ENCODE measurements around the gene EPS8L1.

The EPS8L1 gene

GRCh38 chr19:55042688-55043087 is 33.0 kb upstream of the EPS8L1 start:
- TF ChIP-seq CTCF (IDR thresholded peaks at IDR 0.05; ENCODE audit: insufficient read depth, low read length, missing control alignments) = no peak
- no peak overlapping the region for H3K4me3 ChIP-seq (ENCODE audit: low read depth, low read length)
- ChIA-PET CTCF (no interaction called here), POLR2A (no interaction called here)
- DNase-seq (ENCODE audit: low read depth, low spot score) = no peak

- no peak overlapping the region for H3K4me3 ChIP-seq (ENCODE audit: low read depth, low read length)
- DNase-seq (ENCODE audit: low read depth, low spot score) = no peak
- TF ChIP-seq CTCF (IDR thresholded peaks at IDR 0.05; ENCODE audit: insufficient read depth, low read length, missing control alignments) = no peak
- CTCF ChIA-PET = no interaction called here
- POLR2A ChIA-PET = interaction anchor here (0.7 kb wide), 1 partner anchor 12 kb away, joined by 3 read pairs; no protein-coding TSS in a partner anchor
These were observed 31.4 kb upstream of the EPS8L1 start for GRCh38 chr19:55044286-55044685.

- no peak for TF ChIP-seq CTCF (IDR thresholded peaks at IDR 0.05; ENCODE audit: insufficient read depth, low read length, missing control alignments)
- ChIA-PET POLR2A (no interaction called here), CTCF (no interaction called here)
- no peak for DNase-seq (ENCODE audit: low read depth, low spot score)
- no peak overlapping the region for H3K4me3 ChIP-seq (ENCODE audit: low read depth, low read length)
These were observed 30.6 kb upstream of the EPS8L1 start for GRCh38 chr19:55044771-55045716.

GRCh38 chr19:55046975-55047622 is 28.6 kb upstream of the EPS8L1 start:
- TF ChIP-seq CTCF (IDR thresholded peaks at IDR 0.05; ENCODE audit: insufficient read depth, low read length, missing control alignments) = no peak
- POLR2A ChIA-PET = no interaction called here
- DNase-seq (ENCODE audit: low read depth, low spot score) = no peak
- H3K4me3 ChIP-seq (ENCODE audit: low read depth, low read length) = no peak overlapping the region
- CTCF ChIA-PET = no interaction called here

- ChIA-PET POLR2A (no interaction called here), CTCF (no interaction called here)
- H3K4me3 ChIP-seq (ENCODE audit: low read depth, low read length) = no peak overlapping the region
- DNase-seq (ENCODE audit: low read depth, low spot score) = no peak
- TF ChIP-seq CTCF (IDR thresholded peaks at IDR 0.05; ENCODE audit: insufficient read depth, low read length, missing control alignments) = no peak
These were observed 27.7 kb upstream of the EPS8L1 start for GRCh38 chr19:55047951-55048350.

- DNase-seq (ENCODE audit: low read depth, low spot score) = no peak
- CTCF ChIA-PET = no interaction called here
- POLR2A ChIA-PET = no interaction called here
- H3K4me3 ChIP-seq (ENCODE audit: low read depth, low read length) = no peak overlapping the region
- TF ChIP-seq CTCF (IDR thresholded peaks at IDR 0.05; ENCODE audit: insufficient read depth, low read length, missing control alignments) = no peak
These were observed 27.2 kb upstream of the EPS8L1 start for GRCh38 chr19:55048446-55048845.

All from AG04449 (cell line).